Liver (tissue), 3 donors: Measurements from ENCODE around the gene PRSS22.

ENCODE experiments used
- ATF3 ChIP-seq: IDR thresholded peaks from 2 replicates; pipeline ENCODE4 v1.6.1; 2016; ENCODE audit warnings: antibody characterized with exemption
- CTCF ChIP-seq: fragments of 150-350 bp; IDR thresholded peaks from 2 replicates; pipeline ENCODE4 v1.5.1; 2017; ENCODE audit warnings: improper control_type of control experiment, low read depth, low read length; ENCODE audit not compliant: missing input control
- JUND ChIP-seq, 2 donors: IDR thresholded peaks; 2 replicates each; pipeline ENCODE4 v1.6.1; 2016; ENCODE audit warnings: antibody characterized with exemption in 2 of 2
- donor health status: healthy.
- donor health status: healthy.

- no peak for TF ChIP-seq CTCF
- no peak for TF ChIP-seq ATF3
- no peak for TF ChIP-seq JUND (IDR thresholded peaks at IDR 0.05)
These were observed 29.5 kb downstream of the PRSS22 start for GRCh38 chr16:2828521-2828840.
